HepG2 (cell line): ENCODE data around the gene TF. TPM values are rescaled to one million over a fixed set of nuclear protein-coding genes. Genes with fewer than 3 reads are reported as not detected.

ENCODE experiments used
- ARID5B ChIP-seq: IDR thresholded peaks from 2 replicates; pipeline ENCODE4 v1.4.0; 2020; ENCODE audit warnings: mild to moderate bottlenecking, missing genetic modification reagents
- BRD4 ChIP-seq: sonication (generic); formaldehyde crosslinking; IDR thresholded peaks from 2 replicates; pipeline ENCODE4 v1.4.0; 2020; ENCODE audit warnings: missing genetic modification reagents
- CTCF ChIP-seq: sonication (generic); formaldehyde crosslinking; IDR thresholded peaks from 2 replicates; pipeline ENCODE4 v1.5.0; 2020; ENCODE audit warnings: mild to moderate bottlenecking, missing genetic modification reagents, moderate library complexity
- GFI1 ChIP-seq: sonication (generic); formaldehyde crosslinking; IDR thresholded peaks from 2 replicates; pipeline ENCODE4 v1.5.0; 2020; ENCODE audit warnings: missing genetic modification reagents, mild to moderate bottlenecking, borderline replicate concordance
- IRF2 ChIP-seq: IDR thresholded peaks from 2 replicates; pipeline ENCODE4 v1.6.1; 2018; ENCODE audit warnings: missing genetic modification reagents, missing compliant biosample characterization
- RAD21 ChIP-seq: fragments of 450-650 bp; formaldehyde crosslinking; IDR thresholded peaks from 2 replicates; pipeline ENCODE4 v1.5.0; 2020; ENCODE audit warnings: mild to moderate bottlenecking
- SMC3 ChIP-seq: IDR thresholded peaks from 2 replicates; pipeline ENCODE4 v1.6.1; 2011; ENCODE audit warnings: low read length, improper control_type of control experiment
- SRSF9 ChIP-seq: fragments of 200-400 bp; formaldehyde crosslinking; IDR thresholded peaks from 2 replicates; pipeline ENCODE4 v1.6.1; 2018; ENCODE audit warnings: borderline replicate concordance, mild to moderate bottlenecking, low read depth, low read length; ENCODE audit not compliant: insufficient read depth, poor library complexity, severe bottlenecking
- STAG1 ChIP-seq: sonication (generic); formaldehyde crosslinking; IDR thresholded peaks from 2 replicates; pipeline ENCODE4 v1.4.0; 2020; ENCODE audit warnings: missing genetic modification reagents
- STAT5B ChIP-seq: sonication (generic); formaldehyde crosslinking; IDR thresholded peaks from 2 replicates; pipeline ENCODE4 v1.4.0; 2020; ENCODE audit warnings: missing genetic modification reagents
- ZMAT3 ChIP-seq: sonication (generic); formaldehyde crosslinking; conservative IDR thresholded peaks from 2 replicates; pipeline ENCODE4 v1.7.0; 2021; ENCODE audit warnings: missing genetic modification reagents
- ZNF780A ChIP-seq: sonication (generic); formaldehyde crosslinking; IDR thresholded peaks from 2 replicates; pipeline ENCODE4 v1.8.0; 2022; ENCODE audit warnings: mild to moderate bottlenecking, missing genetic modification reagents, moderate library complexity
- polyA plus RNA-seq, 8 experiments: library from polyadenylated mRNA; depleted of rRNA in 3 of 8; stranded (reverse) in 7 of 8; unstranded in 1 of 8; fragments of >200 nt; fragmentation: Illumina TruSeq in 4 of 8; extraction: Trizol in 4 of 8; gene quantifications; 2 replicates each; pipeline versions ENCODE4 v1.2.1 to v1.2.3, GENCODE V29; 2011 to 2016; ENCODE audit warnings: low read depth in 4 of 8, missing spikeins in 1 of 8, mixed read lengths in 1 of 8; ENCODE audit not compliant: insufficient read depth in 1 of 8
- total RNA-seq, 5 experiments: library from RNA; depleted of rRNA; stranded (reverse); fragments of >200 nt; fragmentation: Illumina TruSeq; extraction: Trizol; gene quantifications; 2 replicates each; pipeline ENCODE4 v1.2.3, GENCODE V29; 2016; ENCODE audit warnings: low read depth in 1 of 5
- TF ChIP-seq, protein P1 (sequence below): sonication (generic); formaldehyde crosslinking; conservative IDR thresholded peaks from 2 replicates; pipeline ENCODE4 v1.5.0; 2020; ENCODE audit warnings: missing genetic modification reagents
- TF ChIP-seq, protein P2 (sequence below): IDR thresholded peaks from 2 replicates; pipeline ENCODE4 v1.6.1; 2016; ENCODE audit warnings: missing compliant biosample characterization, missing genetic modification reagents, borderline replicate concordance
- TF ChIP-seq, protein P3 (sequence below): sonication (generic); formaldehyde crosslinking; IDR thresholded peaks from 2 replicates; pipeline ENCODE4 v1.8.0; 2022; ENCODE audit warnings: mild to moderate bottlenecking, missing genetic modification reagents, moderate library complexity

Gene TF
- total and polyA plus RNA-seq, 2 of the 13 experiments (the other 11 are each of a cell fraction or from before 2014, with no cell fraction given), result 10,074 to 11,821 TPM

- peak; percentile 67 for TF ChIP-seq CTCF (CRISPR knock-in tag)
- TF ChIP-seq RAD21 (CRISPR knock-in tag), result 0 out of 2 replicates have a peak, but pooled peaks have one; percentile 34
- TF ChIP-seq SRSF9, result no peak
- no peak for TF ChIP-seq ZNF780A (CRISPR knock-in tag)
- TF ChIP-seq GFI1, result no peak
- TF ChIP-seq BRD4 (CRISPR knock-in tag), result no peak
- TF ChIP-seq STAT5B (CRISPR knock-in tag), result no peak
- no peak for TF ChIP-seq SMC3
- TF ChIP-seq ZMAT3 (CRISPR knock-in tag), result no peak
- TF ChIP-seq, protein P1, sequence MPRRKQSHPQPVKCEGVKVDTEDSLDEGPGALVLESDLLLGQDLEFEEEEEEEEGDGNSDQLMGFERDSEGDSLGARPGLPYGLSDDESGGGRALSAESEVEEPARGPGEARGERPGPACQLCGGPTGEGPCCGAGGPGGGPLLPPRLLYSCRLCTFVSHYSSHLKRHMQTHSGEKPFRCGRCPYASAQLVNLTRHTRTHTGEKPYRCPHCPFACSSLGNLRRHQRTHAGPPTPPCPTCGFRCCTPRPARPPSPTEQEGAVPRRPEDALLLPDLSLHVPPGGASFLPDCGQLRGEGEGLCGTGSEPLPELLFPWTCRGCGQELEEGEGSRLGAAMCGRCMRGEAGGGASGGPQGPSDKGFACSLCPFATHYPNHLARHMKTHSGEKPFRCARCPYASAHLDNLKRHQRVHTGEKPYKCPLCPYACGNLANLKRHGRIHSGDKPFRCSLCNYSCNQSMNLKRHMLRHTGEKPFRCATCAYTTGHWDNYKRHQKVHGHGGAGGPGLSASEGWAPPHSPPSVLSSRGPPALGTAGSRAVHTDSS (CRISPR knock-in tag), result no peak
- TF ChIP-seq STAG1 (CRISPR knock-in tag), result peak; percentile 75
- TF ChIP-seq, protein P2, sequence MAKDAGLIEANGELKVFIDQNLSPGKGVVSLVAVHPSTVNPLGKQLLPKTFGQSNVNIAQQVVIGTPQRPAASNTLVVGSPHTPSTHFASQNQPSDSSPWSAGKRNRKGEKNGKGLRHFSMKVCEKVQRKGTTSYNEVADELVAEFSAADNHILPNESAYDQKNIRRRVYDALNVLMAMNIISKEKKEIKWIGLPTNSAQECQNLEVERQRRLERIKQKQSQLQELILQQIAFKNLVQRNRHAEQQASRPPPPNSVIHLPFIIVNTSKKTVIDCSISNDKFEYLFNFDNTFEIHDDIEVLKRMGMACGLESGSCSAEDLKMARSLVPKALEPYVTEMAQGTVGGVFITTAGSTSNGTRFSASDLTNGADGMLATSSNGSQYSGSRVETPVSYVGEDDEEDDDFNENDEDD, result no peak
- TF ChIP-seq ARID5B, result no peak
- no peak for TF ChIP-seq IRF2 (CRISPR knock-in tag)
- TF ChIP-seq, protein P3, sequence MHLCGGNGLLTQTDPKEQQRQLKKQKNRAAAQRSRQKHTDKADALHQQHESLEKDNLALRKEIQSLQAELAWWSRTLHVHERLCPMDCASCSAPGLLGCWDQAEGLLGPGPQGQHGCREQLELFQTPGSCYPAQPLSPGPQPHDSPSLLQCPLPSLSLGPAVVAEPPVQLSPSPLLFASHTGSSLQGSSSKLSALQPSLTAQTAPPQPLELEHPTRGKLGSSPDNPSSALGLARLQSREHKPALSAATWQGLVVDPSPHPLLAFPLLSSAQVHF (CRISPR knock-in tag), result no peak
These were observed 86.0 kb downstream of the TF start (continued) for GRCh38 chr3:133831966-133832801.
